Endothelial cell of umbilical vein (primary cell): Measurements from ENCODE around the gene DNAJB9. TPM values are rescaled to one million over a fixed set of nuclear protein-coding genes. Genes with fewer than 3 reads are reported as not detected.

ENCODE experiments used
- BruUV-seq: library from RNA; stranded (reverse); fragments of 400-500 nt; replicated peaks from 2 replicates; lab custom pipeline; 2021; lab: Mats Ljungman, UMichigan
- CTCF ChIA-PET: fragments of 300-600, 350-600 bp; sonication (Branson Sonifier 250); formaldehyde crosslinking; loops from one replicate; lab custom pipeline; 2021; ENCODE audit warnings: antibody characterized with exemption, inconsistent platforms; lab: Charles Lee
- POLR2A ChIA-PET: fragments of 300-600, 350-600 bp; sonication (Branson Sonifier 250); formaldehyde crosslinking; loops from one replicate; lab custom pipeline; 2021; ENCODE audit warnings: antibody characterized with exemption, inconsistent platforms; lab: Charles Lee
- DNase-seq: peaks from one replicate; pipeline ENCODE4 v3.0.0-alpha.2; 2011; ENCODE audit warnings: low read depth, low spot score
- FAIRE-seq: peaks from 2 replicates; lab custom pipeline; 2011; peaks lifted over from hg19 to GRCh38; lab: Jason Lieb, UNC
- H2AFZ ChIP-seq: 2 replicates; pipeline ENCODE4 v1.6.0; 2012; ENCODE audit warnings: low read depth, low read length, control low read depth, inconsistent platforms
- H3K27ac ChIP-seq: 2 replicates; pipeline ENCODE4 v1.5.1; 2011; ENCODE audit warnings: low read depth, mild to moderate bottlenecking, control low read depth, low read length, moderate library complexity; ENCODE audit not compliant: insufficient read depth
- H3K27me3 ChIP-seq, 2 experiments: 2 replicates each; pipeline versions ENCODE4 v1.6.0 to v1.6.1; 2011; ENCODE audit warnings: low read length in 2 of 2, mixed read lengths in 1 of 2; ENCODE audit not compliant: control insufficient read depth in 2 of 2, insufficient read depth in 2 of 2
- H3K36me3 ChIP-seq, 2 experiments: 2 replicates in 1 of 2; 3 replicates in 1 of 2; pipeline ENCODE4 v1.5.1; 2011; ENCODE audit warnings: low read length in 2 of 2, mild to moderate bottlenecking in 1 of 2, moderate library complexity in 1 of 2; ENCODE audit not compliant: control insufficient read depth in 2 of 2, insufficient read depth in 2 of 2; ENCODE audit errors: extremely low read depth in 1 of 2
- H3K4me1 ChIP-seq: 3 replicates; pipeline ENCODE4 v1.5.1; 2011; ENCODE audit warnings: mild to moderate bottlenecking, low read length; ENCODE audit not compliant: control insufficient read depth, insufficient read depth; ENCODE audit errors: extremely low read depth
- H3K4me2 ChIP-seq: 2 replicates; pipeline ENCODE4 v1.6.1; 2011; ENCODE audit warnings: low read length, control low read depth, mixed read lengths; ENCODE audit not compliant: insufficient read depth
- H3K4me3 ChIP-seq, 3 experiments: fragments of 200-600 bp in 1 of 3; sonication (generic), shearing (Covaris generic) in 1 of 3; replicated peaks in 1 of 3; 2 replicates each; pipeline ENCODE4 v1.5.1; 2011 to 2016; ENCODE audit warnings: control low read depth in 3 of 3, low read length in 3 of 3, mild to moderate bottlenecking in 2 of 3, inconsistent platforms in 1 of 3, low read depth in 1 of 3, moderate library complexity in 1 of 3; ENCODE audit not compliant: insufficient read depth in 1 of 3
- H3K79me2 ChIP-seq: 2 replicates; pipeline ENCODE4 v1.6.0; 2012; ENCODE audit warnings: low read length, inconsistent platforms; ENCODE audit not compliant: control insufficient read depth, insufficient read depth
- H3K9ac ChIP-seq: replicated peaks from 2 replicates; pipeline ENCODE3; 2011; ENCODE audit warnings: low read length, control low read depth; ENCODE audit not compliant: insufficient read depth; ENCODE audit errors: extremely low read depth
- H3K9me1 ChIP-seq: replicated peaks from 3 replicates; pipeline ENCODE4 v1.6.0; 2011; ENCODE audit warnings: mild to moderate bottlenecking, low read length; ENCODE audit not compliant: control insufficient read depth, insufficient read depth; ENCODE audit errors: extremely low read depth
- H3K9me3 ChIP-seq: replicated peaks from 2 replicates; pipeline ENCODE4 v1.5.1; 2012; ENCODE audit warnings: low read length, inconsistent platforms; ENCODE audit not compliant: control insufficient read depth, insufficient read depth
- H4K20me1 ChIP-seq: replicated peaks from 2 replicates; pipeline ENCODE3; 2011; ENCODE audit warnings: mild to moderate bottlenecking, low read length; ENCODE audit not compliant: control insufficient read depth, insufficient read depth; ENCODE audit errors: extremely low read depth
- FOS ChIP-seq: IDR thresholded peaks from 2 replicates; pipeline ENCODE4 v1.6.1; 2011; ENCODE audit warnings: mild to moderate bottlenecking, low read length, moderate library complexity, borderline replicate concordance; ENCODE audit not compliant: insufficient read depth
- POLR2AphosphoS5 ChIP-seq: IDR thresholded peaks from 2 replicates; pipeline ENCODE4 v1.6.1; 2012; ENCODE audit warnings: low read depth, mild to moderate bottlenecking, control low read depth, low read length, moderate library complexity; ENCODE audit not compliant: insufficient read depth
- dilution Hi-C: fragments of 300-500 bp; cut with MboI; formaldehyde crosslinking; loops from one replicate; pipeline ENCODE4 v1.15.0; 2019; ENCODE audit warnings: low sequenced_read_pairs; ENCODE audit not compliant: extremely low pct_ligation_motif_present
- intact Hi-C: fragments of 100-400 bp; cut with micrococcal nuclease; formaldehyde crosslinking; loops from one replicate; pipeline ENCODE4 v1.10.0; 2022
- polyA plus RNA-seq, 4 experiments: library from polyadenylated mRNA; depleted of rRNA in 3 of 4; stranded (reverse) in 3 of 4; unstranded in 1 of 4; fragments of >200 nt; gene quantifications; 2 replicates each; pipeline versions ENCODE4 v1.2.1 to v1.2.3, GENCODE V29; 2011 to 2012; ENCODE audit warnings: missing spikeins in 1 of 4
- total RNA-seq: library from RNA; stranded (reverse); gene quantifications from 2 replicates; pipeline ENCODE4 v1.2.3, GENCODE V29; 2021
- TF ChIP-seq, protein P1 (sequence below): IDR thresholded peaks from 2 replicates; pipeline ENCODE4 v1.6.1; 2011; ENCODE audit not compliant: insufficient read depth, insufficient read length

Gene DNAJB9
- total and polyA plus RNA-seq, 2 donors (not counting 3 experiments of a cell fraction or from before 2014, with no cell fraction given), result 11.7 to 11.9 TPM

DNA sequence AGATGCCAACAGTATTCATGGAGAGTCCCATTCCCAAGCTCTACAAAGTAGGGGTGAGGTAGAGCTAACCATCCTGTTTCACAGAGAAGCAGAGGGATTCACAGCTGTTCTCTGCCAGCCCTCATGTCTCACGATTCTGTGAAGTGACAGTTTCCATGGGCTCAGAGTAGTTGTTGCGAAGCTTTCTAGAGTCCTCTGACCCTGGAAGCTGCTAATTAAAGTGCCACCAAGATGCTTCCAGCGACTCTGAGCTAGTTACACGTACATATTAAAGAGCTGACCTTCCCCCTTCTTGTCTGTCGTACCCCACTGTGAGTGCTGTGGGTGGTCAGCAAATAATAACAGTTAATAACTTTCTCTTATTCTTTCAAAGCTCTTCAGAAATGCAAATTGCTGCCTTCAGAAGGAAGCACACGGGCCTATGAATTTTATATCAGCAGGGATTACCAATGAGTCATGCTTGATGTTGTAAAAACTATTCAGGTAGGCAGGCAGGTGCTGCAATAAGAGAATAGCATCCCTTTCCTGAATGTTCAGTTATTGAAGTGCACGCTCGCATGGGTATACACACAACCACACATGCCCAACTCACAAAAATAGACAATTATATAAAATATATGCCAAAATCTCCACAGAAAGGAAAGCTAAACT, 34.1 kb downstream of the DNAJB9 start:
- Histone ChIP-seq H3K27ac (no peak overlapping the region), H3K27me3 (peaks cover 11 to 23% of the 10 kb centered on the region in 2 experiments), H3K4me3 (no peak overlapping the region), H3K36me3 (no peaks in the 10 kb centered on the region), H2AFZ (no peak overlapping the region), H3K4me1 (no peaks in the 10 kb centered on the region), H3K4me2 (no peak overlapping the region), H3K79me2 (no peaks in the 10 kb centered on the region), H3K9me1 (no peaks in the 10 kb centered on the region), H4K20me1 (no peaks in the 10 kb centered on the region), H3K9ac (no peak overlapping the region), H3K9me3 (no peaks in the 10 kb centered on the region)
- FAIRE-seq (no peak), DNase-seq (no peak)
- ChIA-PET POLR2A (interaction anchor here (0.6 kb wide), 1 partner anchor 55 kb away, joined by 3 read pairs; no protein-coding TSS in a partner anchor), CTCF (no interaction called here)
- BruUV-seq, result no TSS peak
- intact Hi-C loops, result no loop called here
- dilution Hi-C loops, result no loop called here
- TF ChIP-seq, protein P1, sequence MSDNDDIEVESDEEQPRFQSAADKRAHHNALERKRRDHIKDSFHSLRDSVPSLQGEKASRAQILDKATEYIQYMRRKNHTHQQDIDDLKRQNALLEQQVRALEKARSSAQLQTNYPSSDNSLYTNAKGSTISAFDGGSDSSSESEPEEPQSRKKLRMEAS, result no peak
- TF ChIP-seq FOS, result no peak

DNA sequence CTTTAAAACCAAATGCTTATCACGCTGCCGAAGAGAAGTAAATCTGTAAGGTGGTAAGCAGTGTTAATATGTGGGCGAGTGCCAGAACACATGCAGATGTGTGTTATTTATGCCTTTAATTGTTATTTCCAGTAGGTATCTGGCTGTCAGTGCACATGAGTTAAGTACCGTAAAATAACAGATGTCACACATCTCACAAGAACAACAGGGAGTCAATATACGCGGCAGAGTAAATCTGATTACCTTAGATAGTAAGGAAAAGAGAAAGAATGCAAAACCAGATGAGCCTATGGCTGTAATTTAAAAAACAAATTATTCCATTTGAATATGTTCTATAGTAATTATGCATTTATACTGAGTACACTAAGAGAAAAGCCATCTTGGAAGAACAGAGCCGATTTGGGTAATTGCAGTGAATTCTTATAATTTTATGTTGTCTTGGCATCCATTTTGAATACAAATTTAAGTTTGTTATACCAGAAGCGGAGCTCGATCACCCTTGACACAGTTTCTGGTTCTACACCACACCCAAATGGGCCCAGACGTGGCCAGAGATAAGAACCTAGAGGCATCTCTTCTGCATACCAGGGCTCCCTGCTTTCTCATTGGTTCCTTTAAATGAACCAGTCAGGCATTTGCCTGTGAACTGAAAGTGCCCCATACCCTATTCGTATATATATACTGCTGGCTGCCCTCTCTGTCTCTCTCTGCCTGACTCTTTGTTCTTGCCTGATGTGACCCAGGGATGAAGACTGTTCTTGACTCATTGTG, 34.8 kb downstream of the DNAJB9 start:
- Histone ChIP-seq H3K27ac (no peak overlapping the region), H3K9ac (no peak overlapping the region), H4K20me1 (no peaks in the 10 kb centered on the region), H3K4me3 (no peak overlapping the region), H3K27me3 (peaks cover 6 to 20% of the 10 kb centered on the region in 2 experiments), H3K9me1 (no peaks in the 10 kb centered on the region), H3K4me1 (no peaks in the 10 kb centered on the region), H3K4me2 (no peak overlapping the region), H2AFZ (no peak overlapping the region), H3K36me3 (no peaks in the 10 kb centered on the region), H3K9me3 (no peaks in the 10 kb centered on the region), H3K79me2 (no peaks in the 10 kb centered on the region)
- no peak for TF ChIP-seq POLR2AphosphoS5
- CTCF ChIA-PET, result no interaction called here
- DNase-seq, result no peak
- no TSS peak for BruUV-seq
- dilution Hi-C loops, result no loop called here
- intact Hi-C loops, result no loop called here
- no peak for FAIRE-seq
- POLR2A ChIA-PET, result no interaction called here
